Caki2 (cell line): Measurements from ENCODE around the gene SLC7A6. TPM values are rescaled to one million over a fixed set of nuclear protein-coding genes. Genes with fewer than 3 reads are reported as not detected.
A peak's percentile ranks its signal among the peaks of the same experiment; 100 is the strongest.

Source experiments
- DNase-seq: peaks from one replicate; pipeline ENCODE4 v3.0.0-alpha.2; 2015; ENCODE audit warnings: low read depth
- in situ Hi-C: cut with HindIII; loops from 2 replicates; pipeline ENCODE4 v1.10.0; 2016; ENCODE audit warnings: low sequenced_read_pairs, low pct_unique_long_range_greater_than_20kb, mixed read lengths
- total RNA-seq: library from RNA; depleted of rRNA; stranded (reverse); fragments of >200 nt; shearing (Covaris generic); gene quantifications from 2 replicates; pipeline ENCODE4 v1.2.3, GENCODE V29; 2014; ENCODE audit warnings: low replicate concordance

The SLC7A6 gene
- total RNA-seq, 1 experiment from 2014 or later: 21.4 TPM

GRCh38 chr16:68233085-68233834 lies 31.1 kb upstream of the SLC7A6 start:
- in situ Hi-C loops: no loop called here
- no peak for DNase-seq

GRCh38 chr16:68233835-68234187 lies 30.5 kb upstream of the SLC7A6 start:
- DNase-seq: no peak
- in situ Hi-C loops: no loop called here

GRCh38 chr16:68234188-68235107 lies 29.9 kb upstream of the SLC7A6 start:
- in situ Hi-C loops: no loop called here
- DNase-seq: peak; percentile 76

- in situ Hi-C loops: no loop called here
- DNase-seq: no peak
Observed at GRCh38 chr16:68235108-68235886, 29.0 kb upstream of the SLC7A6 start.

- DNase-seq: no peak
Observed at GRCh38 chr16:68235887-68236136, 28.5 kb upstream of the SLC7A6 start, which contains the start of gene ESRP2. TSS of gene ESRP2 (minus strand) at chr16:68236127. CDS start at chr16:68236045, 82 bp downstream.

GRCh38 chr16:68236137-68236825 lies 28.0 kb upstream of the SLC7A6 start:
- no peak for DNase-seq
- in situ Hi-C loops: no loop called here

More at GRCh38 chr16:68235887-68236136, 28.5 kb upstream of the SLC7A6 start, which contains the start of gene ESRP2:
- in situ Hi-C loops: no loop called here

- no peak for DNase-seq
- in situ Hi-C loops: no loop called here
Observed at GRCh38 chr16:68236826-68237242, 27.5 kb upstream of the SLC7A6 start.

- in situ Hi-C loops: no loop called here
- peak; percentile 100 for DNase-seq
Observed at GRCh38 chr16:68237243-68238028, 26.9 kb upstream of the SLC7A6 start.

GRCh38 chr16:68238029-68238345 lies 26.3 kb upstream of the SLC7A6 start:
- in situ Hi-C loops: no loop called here

GRCh38 chr16:68242085-68242484 lies 22.2 kb upstream of the SLC7A6 start:
- in situ Hi-C loops: no loop called here

More at GRCh38 chr16:68238029-68238345, 26.3 kb upstream of the SLC7A6 start:
- DNase-seq: no peak

GRCh38 chr16:68242926-68243858 lies 21.1 kb upstream of the SLC7A6 start:
- no peak for DNase-seq
- in situ Hi-C loops: no loop called here

More at GRCh38 chr16:68242085-68242484, 22.2 kb upstream of the SLC7A6 start:
- DNase-seq: no peak

- in situ Hi-C loops: no loop called here
- no peak for DNase-seq
Observed at GRCh38 chr16:68244481-68244902, 19.8 kb upstream of the SLC7A6 start.

- peak; percentile 82 for DNase-seq
- in situ Hi-C loops: no loop called here
Observed at GRCh38 chr16:68244903-68245853, 19.1 kb upstream of the SLC7A6 start, which contains the start of gene PLA2G15. TSS of gene PLA2G15 (plus strand) at chr16:68245373. CDS start at chr16:68245427, 54 bp downstream.

- DNase-seq: no peak
- in situ Hi-C loops: no loop called here
Observed at GRCh38 chr16:68246121-68246520, 18.2 kb upstream of the SLC7A6 start.

- in situ Hi-C loops: no loop called here
- DNase-seq: peak; percentile 46
Observed at GRCh38 chr16:68246666-68247065, 17.7 kb upstream of the SLC7A6 start.
